SJSA1 (cell line): ENCODE data around the gene TOM1. TPM values are rescaled to one million over a fixed set of nuclear protein-coding genes. Genes with fewer than 3 reads are reported as not detected.
"Not testable (repeated sequence)": the region's sequence is repeated elsewhere in the genome, so short reads cannot be mapped to it uniquely, and the experiment has no call there.

ENCODE experiments used
- DNase-seq, 2 experiments: peaks; one replicate each; pipeline ENCODE4 v3.0.0-alpha.2; 2015 to 2020; ENCODE audit warnings: low spot score in 2 of 2, low read depth in 1 of 2
- H3K27ac ChIP-seq: fragments of 250-450 bp; sonication (Bioruptor Pico); 2 replicates; pipeline ENCODE4 v1.5.1; 2020; ENCODE audit warnings: mild to moderate bottlenecking, moderate library complexity
- H3K27me3 ChIP-seq: fragments of 250-450 bp; sonication (Bioruptor Pico); replicated peaks from 2 replicates; pipeline ENCODE4 v1.5.1; 2020; ENCODE audit warnings: mild to moderate bottlenecking, moderate library complexity
- H3K36me3 ChIP-seq: fragments of 250-450 bp; sonication (Bioruptor Pico); 2 replicates; pipeline ENCODE4 v1.5.1; 2020; ENCODE audit warnings: mild to moderate bottlenecking
- H3K4me1 ChIP-seq: fragments of 250-450 bp; sonication (Bioruptor Pico); replicated peaks from 2 replicates; pipeline ENCODE4 v1.6.1; 2021; ENCODE audit warnings: mild to moderate bottlenecking
- H3K4me3 ChIP-seq: fragments of 250-450 bp; sonication (Bioruptor Pico); 2 replicates; pipeline ENCODE4 v1.5.1; 2020; ENCODE audit warnings: mild to moderate bottlenecking
- H3K9me3 ChIP-seq: fragments of 250-450 bp; sonication (Bioruptor Pico); replicated peaks from 2 replicates; pipeline ENCODE4 v1.5.1; 2020; ENCODE audit warnings: mild to moderate bottlenecking
- total RNA-seq: library from RNA; depleted of rRNA; stranded (reverse); fragments of >200 nt; shearing (Covaris generic); gene quantifications from 2 replicates; pipeline ENCODE4 v1.2.3, GENCODE V29; 2014; rRNA removed

Gene TOM1
- total RNA-seq, 1 experiment from 2014 or later = 16.9 TPM

DNA sequence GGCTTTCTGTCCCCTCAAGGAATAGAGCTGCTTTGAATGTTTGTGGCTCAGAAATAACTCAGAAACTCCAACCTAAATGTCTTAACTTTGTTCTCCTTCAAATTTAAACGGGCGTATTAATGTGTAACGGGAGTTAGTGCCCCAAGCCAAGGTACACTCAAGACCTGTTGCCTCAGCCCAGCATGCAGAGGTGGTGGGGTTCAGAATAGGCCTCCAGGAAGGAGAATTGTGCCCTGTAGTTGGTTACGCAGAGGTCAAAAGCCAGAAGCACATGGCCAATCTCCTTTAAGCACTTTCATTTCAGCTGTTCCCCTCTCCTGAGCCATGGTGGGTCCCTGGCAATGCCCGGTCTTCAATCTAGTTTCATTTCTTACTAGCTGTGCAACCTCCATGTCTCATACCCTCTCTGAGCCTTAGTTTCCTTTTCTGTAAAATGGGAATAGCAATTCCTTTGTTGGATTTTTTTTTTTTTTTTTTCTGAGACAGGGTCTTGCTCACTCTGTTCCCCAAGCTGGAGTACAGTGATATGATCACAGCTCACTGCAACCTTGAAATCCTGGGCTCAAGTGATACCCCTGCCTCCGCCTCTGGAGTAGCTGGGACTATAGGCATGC is 85.4 kb downstream of the TOM1 start:
- Histone ChIP-seq H3K27me3 (no peaks in the 10 kb centered on the region), H3K4me3 (no peak overlapping the region), H3K4me1 (peaks cover 16% of the 10 kb centered on the region), H3K27ac (no peak overlapping the region), H3K36me3 (peaks cover 17% of the 10 kb centered on the region), H3K9me3 (no peaks in the 10 kb centered on the region)
- no peak for DNase-seq

DNA sequence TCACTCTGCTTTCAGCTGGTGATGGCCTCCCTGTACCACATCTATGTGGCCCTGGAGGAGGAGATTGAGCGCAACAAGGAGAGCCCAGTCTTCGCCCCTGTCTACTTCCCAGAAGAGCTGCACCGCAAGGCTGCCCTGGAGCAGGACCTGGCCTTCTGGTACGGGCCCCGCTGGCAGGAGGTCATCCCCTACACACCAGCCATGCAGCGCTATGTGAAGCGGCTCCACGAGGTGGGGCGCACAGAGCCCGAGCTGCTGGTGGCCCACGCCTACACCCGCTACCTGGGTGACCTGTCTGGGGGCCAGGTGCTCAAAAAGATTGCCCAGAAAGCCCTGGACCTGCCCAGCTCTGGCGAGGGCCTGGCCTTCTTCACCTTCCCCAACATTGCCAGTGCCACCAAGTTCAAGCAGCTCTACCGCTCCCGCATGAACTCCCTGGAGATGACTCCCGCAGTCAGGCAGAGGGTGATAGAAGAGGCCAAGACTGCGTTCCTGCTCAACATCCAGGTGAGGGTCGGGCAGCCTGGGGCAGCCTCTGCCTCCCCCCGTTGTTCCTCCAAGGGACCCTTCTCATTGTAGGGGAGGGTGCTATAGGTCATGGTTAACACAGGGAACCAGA is 87.1 kb downstream of the TOM1 start:
- Histone ChIP-seq H3K27me3 (no peaks in the 10 kb centered on the region), H3K27ac (no peak overlapping the region), H3K9me3 (no peaks in the 10 kb centered on the region), H3K4me1 (peaks cover 1% of the 10 kb centered on the region; the same call in 1 of the 2 replicates), H3K4me3 (no peak overlapping the region), H3K36me3 (peaks cover 24% of the 10 kb centered on the region)
- no peak for DNase-seq

GRCh38 chr22:35390933-35391332 is 91.2 kb downstream of the TOM1 start:
- Histone ChIP-seq H3K36me3 (peaks cover 16% of the 10 kb centered on the region), H3K4me3 (no peak overlapping the region), H3K4me1 (no peaks in the 10 kb centered on the region)

DNA sequence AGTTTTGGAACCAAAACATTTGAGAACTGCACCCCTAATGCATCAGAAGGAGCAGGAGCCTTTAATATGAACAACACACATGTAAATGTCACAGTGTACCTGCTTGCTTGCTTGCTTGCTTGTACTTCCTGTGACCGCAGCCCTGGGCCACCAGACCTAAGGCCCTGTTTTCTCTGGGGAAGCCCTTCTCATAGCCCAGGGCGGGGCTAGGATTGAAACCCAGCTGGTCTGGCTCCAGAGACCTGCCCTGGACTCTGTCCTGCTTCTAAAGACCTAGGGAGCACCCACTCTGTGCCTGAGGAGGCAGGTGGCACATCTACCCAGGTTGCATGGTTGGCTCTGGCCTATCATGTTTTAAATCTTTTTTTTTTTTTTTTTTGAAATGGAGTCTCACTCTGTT is 92.7 kb downstream of the TOM1 start:
- Histone ChIP-seq H3K36me3 (peaks cover 12% of the 10 kb centered on the region), H3K4me1 (no peaks in the 10 kb centered on the region), H3K4me3 (no peak overlapping the region), H3K27me3 (no peaks in the 10 kb centered on the region), H3K9me3 (no peaks in the 10 kb centered on the region), H3K27ac (no peak overlapping the region)
- no peak for DNase-seq

More at GRCh38 chr22:35390933-35391332, 91.2 kb downstream of the TOM1 start:
- no peaks in the 10 kb centered on the region for H3K27me3 ChIP-seq
- no peak for DNase-seq
- H3K9me3 ChIP-seq = no peaks in the 10 kb centered on the region
- no peak overlapping the region for H3K27ac ChIP-seq

DNA sequence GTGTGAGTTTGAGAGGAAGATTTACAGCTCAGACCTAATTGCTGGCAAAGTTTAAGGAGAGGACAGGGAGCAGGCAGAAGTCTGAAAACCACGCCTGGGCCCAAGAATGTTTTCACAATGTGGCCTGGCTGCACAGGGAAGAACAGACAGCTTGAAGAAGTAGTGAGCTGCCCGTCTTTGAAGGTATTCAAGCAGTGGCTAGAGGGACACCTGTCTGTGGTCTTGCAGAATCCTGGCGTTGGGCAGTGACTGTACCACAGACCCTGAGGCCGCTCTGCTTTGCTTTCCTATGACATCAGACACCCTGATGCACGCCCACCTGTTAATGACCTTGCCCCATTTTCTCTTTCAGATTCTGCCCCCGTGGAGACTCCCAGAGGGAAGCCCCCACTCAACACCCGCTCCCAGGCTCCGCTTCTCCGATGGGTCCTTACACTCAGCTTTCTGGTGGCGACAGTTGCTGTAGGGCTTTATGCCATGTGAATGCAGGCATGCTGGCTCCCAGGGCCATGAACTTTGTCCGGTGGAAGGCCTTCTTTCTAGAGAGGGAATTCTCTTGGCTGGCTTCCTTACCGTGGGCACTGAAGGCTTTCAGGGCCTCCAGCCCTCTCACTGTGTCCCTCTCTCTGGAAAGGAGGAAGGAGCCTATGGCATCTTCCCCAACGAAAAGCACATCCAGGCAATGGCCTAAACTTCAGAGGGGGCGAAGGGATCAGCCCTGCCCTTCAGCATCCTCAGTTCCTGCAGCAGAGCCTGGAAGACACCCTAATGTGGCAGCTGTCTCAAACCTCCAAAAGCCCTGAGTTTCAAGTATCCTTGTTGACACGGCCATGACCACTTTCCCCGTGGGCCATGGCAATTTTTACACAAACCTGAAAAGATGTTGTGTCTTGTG is 93.7 kb downstream of the TOM1 start:
- H3K27ac ChIP-seq = no peak overlapping the region

DNA sequence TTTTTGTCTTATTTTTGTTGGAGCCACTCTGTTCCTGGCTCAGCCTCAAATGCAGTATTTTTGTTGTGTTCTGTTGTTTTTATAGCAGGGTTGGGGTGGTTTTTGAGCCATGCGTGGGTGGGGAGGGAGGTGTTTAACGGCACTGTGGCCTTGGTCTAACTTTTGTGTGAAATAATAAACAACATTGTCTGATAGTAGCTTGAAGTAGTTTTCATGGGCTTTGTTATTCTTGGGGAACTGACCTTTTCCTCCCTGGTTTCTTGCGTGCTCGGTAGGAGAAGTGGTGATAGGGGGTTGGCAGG is 94.3 kb downstream of the TOM1 start:
- no peaks in the 10 kb centered on the region for H3K27me3 ChIP-seq
- DNase-seq = no peak
- H3K4me3 ChIP-seq = no peak overlapping the region
- no peak overlapping the region for H3K27ac ChIP-seq
- no peaks in the 10 kb centered on the region; the same call in 1 of the 2 replicates for H3K4me1 ChIP-seq
- peaks cover 10% of the 10 kb centered on the region for H3K36me3 ChIP-seq
- peaks cover under 1% of the 10 kb centered on the region; the same call in 1 of the 2 replicates for H3K9me3 ChIP-seq

More for the DNA sequence above, 93.7 kb downstream of the TOM1 start:
- Histone ChIP-seq H3K4me1 (no peaks in the 10 kb centered on the region), H3K9me3 (no peaks in the 10 kb centered on the region), H3K27me3 (no peaks in the 10 kb centered on the region), H3K4me3 (no peak overlapping the region), H3K36me3 (peaks cover 10% of the 10 kb centered on the region)
- DNase-seq = no peak

- Histone ChIP-seq H3K4me3 (no peak overlapping the region), H3K9me3 (peaks cover 2% of the 10 kb centered on the region; the same call in 1 of the 2 replicates), H3K27me3 (no peaks in the 10 kb centered on the region), H3K27ac (no peak overlapping the region), H3K4me1 (peaks cover 6% of the 10 kb centered on the region), H3K36me3 (peaks cover 10% of the 10 kb centered on the region)
- DNase-seq = no peak
Observed at GRCh38 chr22:35394810-35395563, 95.3 kb downstream of the TOM1 start.

GRCh38 chr22:35396622-35397021 is 96.9 kb downstream of the TOM1 start:
- Histone ChIP-seq H3K4me1 (peaks cover 15% of the 10 kb centered on the region), H3K36me3 (peaks cover 18% of the 10 kb centered on the region)
- not testable (repeated sequence) for H3K27me3 ChIP-seq, H3K9me3 ChIP-seq, H3K4me3 ChIP-seq, DNase-seq, H3K27ac ChIP-seq

GRCh38 chr22:35397095-35397904 is 97.6 kb downstream of the TOM1 start:
- no peak overlapping the region for H3K4me3 ChIP-seq
- peaks cover 22% of the 10 kb centered on the region for H3K36me3 ChIP-seq
- H3K4me1 ChIP-seq = peaks cover 18% of the 10 kb centered on the region
- no peak overlapping the region for H3K27ac ChIP-seq
- H3K9me3 ChIP-seq = peaks cover 2% of the 10 kb centered on the region; the same call in 1 of the 2 replicates
- no peaks in the 10 kb centered on the region for H3K27me3 ChIP-seq
- DNase-seq = peak in 1 of 2 experiments; percentile 22

Other genes with a start within 250 kb of the TOM1 start
- gene ISX, start 233.7 kb upstream of the TOM1 start, total RNA-seq = not detected in 2 replicates
- gene HMGXB4, start 42.4 kb upstream of the TOM1 start, total RNA-seq = 9.5 and 24.2 TPM in 2 replicates
- 5.6 and 6.9 TPM in 2 replicates for gene HMOX1, start 81.2 kb downstream of the TOM1 start, total RNA-seq
- 149 and 181 TPM in 2 replicates for gene MCM5, start 100.2 kb downstream of the TOM1 start, total RNA-seq
- not detected in 2 replicates for gene RASD2, start 240.9 kb downstream of the TOM1 start, total RNA-seq